ENCODE results near the gene ADGRB3.
"Not testable (repeated sequence)": the region's sequence is repeated elsewhere in the genome, so short reads cannot be mapped to it uniquely, and the experiment has no call there.

The ADGRB3 gene

GRCh38 chr6:68779366-68779765, 144.3 kb downstream of the ADGRB3 start:
- DNase-seq (ENCODE audit: low spot score) = no peak

GRCh38 chr6:68790128-68790527, 155.0 kb downstream of the ADGRB3 start:
- DNase-seq (ENCODE audit: low spot score) = not testable (repeated sequence)

GRCh38 chr6:68814976-68815375, 179.9 kb downstream of the ADGRB3 start:
- DNase-seq (ENCODE audit: low spot score) = not testable (repeated sequence)

DNA sequence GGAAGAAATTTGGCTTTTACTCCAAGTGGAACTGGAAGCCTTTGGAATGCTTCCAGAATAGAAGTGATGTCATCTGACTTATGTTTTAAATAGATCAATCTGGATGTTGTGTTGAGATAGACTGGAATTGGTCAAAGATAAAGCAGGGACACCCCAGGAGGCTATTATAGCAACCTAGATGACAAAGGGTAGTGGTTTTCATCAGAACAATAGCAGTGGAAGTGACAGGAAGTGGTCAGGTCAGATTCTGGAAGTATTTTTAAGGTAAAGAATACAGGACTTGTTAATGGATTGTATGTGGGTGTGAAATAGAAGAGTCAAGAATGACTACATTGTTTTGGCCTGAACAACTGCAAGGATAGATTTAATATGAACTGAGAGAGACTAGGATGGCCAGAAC, 191.4 kb downstream of the ADGRB3 start:
- no peak for DNase-seq (ENCODE audit: low spot score)

GRCh38 chr6:68834551-68834950, 199.5 kb downstream of the ADGRB3 start:
- DNase-seq (ENCODE audit: low spot score) = no peak

- no peak for DNase-seq (ENCODE audit: low spot score)
Measured at GRCh38 chr6:68838571-68838970, 203.5 kb downstream of the ADGRB3 start.

DNA sequence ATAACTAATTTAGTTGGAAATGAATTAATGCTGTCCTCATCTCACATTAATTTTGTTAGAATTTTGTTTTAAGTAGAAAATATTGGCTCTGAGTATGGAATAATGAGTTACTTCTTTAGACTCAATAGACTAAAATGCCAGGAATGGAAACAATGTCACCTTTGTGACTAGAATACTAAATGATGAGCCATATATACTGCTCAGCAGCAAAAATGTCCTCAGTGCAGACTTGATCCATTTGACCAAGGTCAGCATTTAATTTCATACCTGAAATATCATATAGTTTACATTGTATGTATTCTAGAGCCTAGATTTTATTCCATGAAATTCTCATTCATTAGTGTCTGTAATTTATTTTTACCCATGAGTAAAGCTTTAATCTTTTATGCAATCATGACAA, 217.7 kb downstream of the ADGRB3 start:
- DNase-seq (ENCODE audit: low spot score) = no peak

GRCh38 chr6:68859233-68859632, 224.2 kb downstream of the ADGRB3 start:
- no peak for DNase-seq (ENCODE audit: low spot score)

DNA sequence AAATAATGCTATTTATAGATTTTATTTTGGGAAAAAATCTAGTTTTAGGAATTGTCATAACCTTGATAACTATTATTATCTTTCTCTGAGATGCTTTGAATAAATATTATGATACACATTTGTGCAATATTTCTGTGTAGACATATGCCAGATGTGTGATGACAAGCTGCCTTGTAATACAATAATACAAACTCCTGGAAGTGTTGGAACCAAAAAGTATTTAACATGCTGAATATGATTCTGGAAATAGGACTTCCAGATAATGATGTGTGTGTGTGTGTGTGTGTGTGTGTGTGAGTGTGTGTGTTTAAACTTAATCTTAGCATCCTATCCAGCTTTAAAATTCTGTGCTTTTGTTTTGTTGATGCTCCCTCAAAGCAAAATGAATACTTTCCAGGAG, 233.6 kb downstream of the ADGRB3 start:
- no peak for DNase-seq (ENCODE audit: low spot score)

- DNase-seq (ENCODE audit: low spot score) = no peak
Measured at GRCh38 chr6:68873236-68873635, 238.2 kb downstream of the ADGRB3 start.

DNA sequence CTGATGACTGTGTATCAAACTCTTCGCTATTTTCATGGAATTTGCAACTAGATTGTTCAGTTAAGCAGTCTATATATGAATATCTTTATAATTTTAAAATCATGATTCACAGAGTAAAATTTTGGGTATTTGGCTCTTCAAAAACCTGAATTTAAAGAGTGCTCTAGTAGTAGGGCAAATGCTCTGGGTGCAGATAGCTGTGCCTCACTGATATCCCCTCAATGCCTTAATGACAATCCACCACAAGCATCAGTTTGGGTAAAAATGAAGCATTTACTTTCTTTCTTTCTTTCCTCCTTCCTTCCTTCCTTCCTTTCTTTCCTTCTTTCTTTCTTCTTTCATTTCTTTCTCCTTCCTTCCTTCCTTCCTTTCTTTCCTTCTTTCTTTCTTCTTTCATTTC, 239.7 kb downstream of the ADGRB3 start:
- DNase-seq (ENCODE audit: low spot score) = no peak

GRCh38 chr6:68875403-68875802, 240.3 kb downstream of the ADGRB3 start:
- no peak for DNase-seq (ENCODE audit: low spot score)

GRCh38 chr6:68876792-68877493, 241.9 kb downstream of the ADGRB3 start:
- DNase-seq (ENCODE audit: low spot score) = peak; percentile 8

- peak; percentile 9 for DNase-seq (ENCODE audit: low spot score)
Measured at GRCh38 chr6:68880050-68880813, 245.2 kb downstream of the ADGRB3 start.

DNA sequence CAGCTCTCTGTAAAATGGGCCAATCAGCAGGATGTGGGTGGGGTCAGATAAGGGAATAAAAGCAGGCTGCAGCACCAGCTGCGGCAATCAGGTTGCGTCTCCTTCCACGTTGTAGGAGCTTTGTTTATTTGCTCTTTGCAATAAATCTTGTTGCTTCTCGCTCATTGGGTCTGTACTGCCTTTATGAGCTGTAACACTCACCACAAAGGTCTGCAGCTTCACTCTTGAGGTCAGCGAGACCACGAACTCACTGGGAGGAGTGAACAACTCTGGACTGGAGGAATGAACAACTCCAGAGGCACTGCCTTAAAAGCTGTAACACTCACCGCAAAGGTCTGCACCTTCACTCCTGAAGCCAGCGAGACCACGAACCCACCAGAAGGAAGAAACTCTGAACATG, 248.2 kb downstream of the ADGRB3 start:
- not testable (repeated sequence) for DNase-seq (ENCODE audit: low spot score)

DNA sequence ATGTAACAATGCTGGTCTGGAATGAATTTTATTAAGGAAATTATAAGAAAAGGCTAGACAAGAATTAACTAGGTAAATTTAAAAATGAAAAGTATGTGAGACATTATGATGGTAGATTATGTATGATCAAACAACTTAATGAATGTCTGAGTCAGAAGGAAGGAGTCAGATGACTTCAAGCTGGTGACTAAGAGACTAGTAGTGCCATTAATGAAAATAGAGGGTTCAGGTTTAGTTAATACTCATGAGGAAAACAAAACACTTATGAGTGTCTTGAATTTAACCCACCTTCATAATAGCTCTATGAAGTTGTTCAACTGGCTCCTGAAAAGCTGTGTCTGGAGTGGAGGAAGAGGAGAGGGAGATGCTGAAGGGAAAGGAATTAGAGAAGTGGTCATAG, 256.3 kb downstream of the ADGRB3 start:
- DNase-seq (ENCODE audit: low spot score) = no peak

DNA sequence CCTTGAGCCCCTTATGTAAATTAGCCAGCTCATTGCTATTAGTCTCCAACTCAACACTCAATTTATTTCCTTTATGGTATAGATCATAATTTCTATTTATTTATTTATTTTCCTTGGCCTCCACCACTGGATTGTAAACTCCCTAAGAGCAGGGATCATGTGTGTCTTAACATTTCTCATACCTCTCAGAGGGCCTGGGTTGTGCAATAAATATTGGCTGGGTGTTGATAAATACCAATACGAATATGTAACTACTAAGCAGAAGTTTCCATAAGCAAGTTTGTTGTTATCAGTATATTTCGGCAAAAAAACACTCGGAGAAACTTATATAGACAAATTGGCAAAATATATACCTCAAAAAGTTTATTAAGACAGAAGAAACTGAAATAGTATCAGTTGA, 257.4 kb downstream of the ADGRB3 start:
- DNase-seq (ENCODE audit: low spot score) = no peak

DNA sequence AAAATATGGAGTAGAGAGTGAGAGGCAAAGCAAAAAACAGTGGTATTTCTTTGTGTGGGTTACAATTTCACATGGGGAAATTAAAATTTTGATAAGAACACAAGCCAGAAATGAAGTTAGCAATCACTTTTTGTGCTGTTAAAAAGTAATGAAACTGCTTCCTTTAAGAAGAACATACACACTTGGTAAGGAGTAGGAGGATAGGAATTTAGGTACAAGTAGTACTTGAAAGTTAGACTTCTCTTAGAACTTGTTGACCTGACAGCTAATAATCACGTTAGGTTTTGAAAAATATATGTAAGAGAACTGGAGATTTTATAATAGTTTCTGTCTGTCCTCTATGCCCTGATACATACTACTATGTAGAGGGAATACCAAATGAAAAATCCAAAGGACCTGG, 260.8 kb downstream of the ADGRB3 start:
- no peak for DNase-seq (ENCODE audit: low spot score)

GRCh38 chr6:68901044-68901443, 266.0 kb downstream of the ADGRB3 start:
- no peak for DNase-seq (ENCODE audit: low spot score)

GRCh38 chr6:68911334-68911733, 276.3 kb downstream of the ADGRB3 start:
- no peak for DNase-seq (ENCODE audit: low spot score)

- no peak for DNase-seq (ENCODE audit: low spot score)
Measured at GRCh38 chr6:68911811-68912210, 276.7 kb downstream of the ADGRB3 start.

DNA sequence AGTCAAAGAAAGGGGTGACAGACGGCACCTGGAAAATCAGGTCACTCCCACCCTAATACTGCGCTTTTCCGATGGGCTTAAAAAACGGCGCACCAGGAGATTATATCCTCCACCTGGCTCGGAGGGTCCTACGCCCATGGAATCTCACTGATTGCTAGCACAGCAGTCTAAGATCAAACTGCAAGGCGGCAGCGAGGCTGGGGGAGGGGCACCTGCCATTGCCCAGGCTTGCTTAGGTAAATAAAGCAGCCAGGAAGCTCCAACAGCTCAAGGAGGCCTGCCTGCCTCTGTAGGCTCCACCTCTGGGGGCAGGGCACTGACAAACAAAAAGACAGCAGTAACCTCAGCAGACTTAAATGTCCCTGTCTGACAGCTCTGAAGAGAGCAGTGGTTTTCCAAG, 277.7 kb downstream of the ADGRB3 start:
- DNase-seq (ENCODE audit: low spot score) = not testable (repeated sequence)

DNA sequence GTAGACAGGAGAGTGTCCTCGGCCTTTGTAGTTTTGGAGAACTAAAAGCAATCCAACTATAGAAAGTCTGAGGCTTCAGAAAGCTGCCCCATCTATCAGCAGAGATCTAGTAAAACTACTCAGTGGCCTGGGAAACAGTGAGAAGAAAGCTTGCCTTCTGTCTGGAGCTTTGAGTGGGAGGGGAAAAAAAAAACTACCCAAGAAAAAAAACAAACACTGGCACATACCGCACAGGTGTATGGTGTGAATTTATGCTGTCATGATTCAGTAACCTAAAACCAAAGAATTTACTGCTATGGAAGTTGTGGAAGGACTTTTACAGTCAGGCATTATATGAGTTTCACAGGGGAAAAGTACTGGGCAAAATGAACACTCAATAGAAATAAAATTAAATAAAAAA, 280.5 kb downstream of the ADGRB3 start:
- DNase-seq (ENCODE audit: low spot score) = no peak

Data from SK-N-DZ (cell line).